ENCODE measurements around the gene DTNB.

Gene DTNB

GRCh38 chr2:25597881-25598280 is 75.5 kb downstream of the DTNB start:
- H3K79me2 ChIP-seq (ENCODE audit: insufficient read depth, low read length) = no peaks in the 10 kb centered on the region
- H2AFZ ChIP-seq (ENCODE audit: low read depth, low read length, severe bottlenecking) = no peak overlapping the region
- H3K36me3 ChIP-seq (ENCODE audit: low read length) = no peaks in the 10 kb centered on the region
- TF ChIP-seq EZH2phosphoT487 (conservative IDR thresholded peaks at IDR 0.05; ENCODE audit: low read length) (no peak), CTCF (IDR thresholded peaks at IDR 0.05; ENCODE audit: insufficient read depth, low read length, poor library complexity, severe bottlenecking) (no peak)
- H3K27me3 ChIP-seq (ENCODE audit: low read length) = no peaks in the 10 kb centered on the region
- H3F3A ChIP-seq (ENCODE audit: insufficient read depth) = no peaks in the 10 kb centered on the region
- H3K9ac ChIP-seq (ENCODE audit: low read length) = no peak overlapping the region
- no peaks in the 10 kb centered on the region for H3K9me2 ChIP-seq (replicated peaks; ENCODE audit: insufficient read depth, low read length)
- H3K4me2 ChIP-seq (ENCODE audit: low read depth, low read length, poor library complexity, severe bottlenecking) = no peak overlapping the region
- H3K9me3 ChIP-seq (ENCODE audit: insufficient read depth, low read length) = no peaks in the 10 kb centered on the region
- no peak overlapping the region for H3K4me3 ChIP-seq (ENCODE audit: insufficient read depth, low read length, poor library complexity, severe bottlenecking)
- no peak overlapping the region for H3K27ac ChIP-seq (ENCODE audit: low read depth, low read length)
- H4K20me1 ChIP-seq (ENCODE audit: low read depth, low read length) = no peaks in the 10 kb centered on the region

GRCh38 chr2:25596516-25597244 is 76.7 kb downstream of the DTNB start:
- Histone ChIP-seq H3K4me2 (ENCODE audit: low read depth, low read length, poor library complexity, severe bottlenecking) (no peak overlapping the region), H3K27ac (ENCODE audit: low read depth, low read length) (no peak overlapping the region), H3K79me2 (ENCODE audit: insufficient read depth, low read length) (no peaks in the 10 kb centered on the region)

GRCh38 chr2:25595393-25595792 is 78.0 kb downstream of the DTNB start:
- no peaks in the 10 kb centered on the region for H3K79me2 ChIP-seq (ENCODE audit: insufficient read depth, low read length)
- no peaks in the 10 kb centered on the region for H3F3A ChIP-seq (ENCODE audit: insufficient read depth)
- no peaks in the 10 kb centered on the region for H3K36me3 ChIP-seq (ENCODE audit: low read length)
- no peaks in the 10 kb centered on the region for H3K27me3 ChIP-seq (ENCODE audit: low read length)
- no peak for TF ChIP-seq EZH2phosphoT487 (conservative IDR thresholded peaks at IDR 0.05; ENCODE audit: low read length)
- TF ChIP-seq CTCF (IDR thresholded peaks at IDR 0.05; ENCODE audit: insufficient read depth, low read length, poor library complexity, severe bottlenecking) = no peak
- no peak overlapping the region for H3K27ac ChIP-seq (ENCODE audit: low read depth, low read length)
- H4K20me1 ChIP-seq (ENCODE audit: low read depth, low read length) = no peaks in the 10 kb centered on the region
- H2AFZ ChIP-seq (ENCODE audit: low read depth, low read length, severe bottlenecking) = no peak overlapping the region
- no peak overlapping the region for H3K4me2 ChIP-seq (ENCODE audit: low read depth, low read length, poor library complexity, severe bottlenecking)
- no peak overlapping the region for H3K4me3 ChIP-seq (ENCODE audit: insufficient read depth, low read length, poor library complexity, severe bottlenecking)
- H3K9ac ChIP-seq (ENCODE audit: low read length) = no peak overlapping the region
- H3K9me2 ChIP-seq (replicated peaks; ENCODE audit: insufficient read depth, low read length) = no peaks in the 10 kb centered on the region
- H3K9me3 ChIP-seq (ENCODE audit: insufficient read depth, low read length) = no peaks in the 10 kb centered on the region

More at GRCh38 chr2:25596516-25597244, 76.7 kb downstream of the DTNB start:
- Histone ChIP-seq H3K9me3 (ENCODE audit: insufficient read depth, low read length) (no peaks in the 10 kb centered on the region), H2AFZ (ENCODE audit: low read depth, low read length, severe bottlenecking) (no peak overlapping the region), H4K20me1 (ENCODE audit: low read depth, low read length) (no peaks in the 10 kb centered on the region), H3K4me3 (ENCODE audit: insufficient read depth, low read length, poor library complexity, severe bottlenecking) (no peak overlapping the region), H3K36me3 (ENCODE audit: low read length) (no peaks in the 10 kb centered on the region), H3K9me2 (replicated peaks; ENCODE audit: insufficient read depth, low read length) (no peaks in the 10 kb centered on the region), H3K9ac (ENCODE audit: low read length) (no peak overlapping the region), H3K27me3 (ENCODE audit: low read length) (no peaks in the 10 kb centered on the region), H3F3A (ENCODE audit: insufficient read depth) (no peaks in the 10 kb centered on the region)
- TF ChIP-seq CTCF (IDR thresholded peaks at IDR 0.05; ENCODE audit: insufficient read depth, low read length, poor library complexity, severe bottlenecking) (no peak), EZH2phosphoT487 (conservative IDR thresholded peaks at IDR 0.05; ENCODE audit: low read length) (no peak)
